H1 (cell line): Measurements from ENCODE around the gene CAPN9. TPM values are rescaled to one million over a fixed set of nuclear protein-coding genes. Genes with fewer than 3 reads are reported as not detected.

Experiments used
- CTCF ChIA-PET: fragments of 300-600 bp; sonication (Branson Sonifier 250); formaldehyde crosslinking; loops from one replicate; lab custom pipeline; 2021; ENCODE audit not compliant: partially characterized antibody; lab: Charles Lee
- POLR2A ChIA-PET: fragments of 300-600 bp; sonication (Branson Sonifier 250); formaldehyde crosslinking; loops from one replicate; lab custom pipeline; 2021; ENCODE audit warnings: inconsistent platforms; ENCODE audit not compliant: partially characterized antibody; lab: Charles Lee
- DNase-seq, 2 experiments: peaks; one replicate each; pipeline versions ENCODE4 v3.0.0 to v3.0.0-alpha.2; 2010 to 2022; ENCODE audit warnings: low spot score in 2 of 2, low read depth in 1 of 2, mixed read lengths in 1 of 2
- FAIRE-seq: peaks from 2 replicates; lab custom pipeline; 2011; peaks lifted over from hg19 to GRCh38; lab: Jason Lieb, UNC
- H2AFZ ChIP-seq: 2 replicates; pipeline ENCODE4 v1.8.1; 2012; ENCODE audit warnings: low read length, inconsistent platforms
- H2AK5ac ChIP-seq: 2 replicates; pipeline ENCODE4 v1.6.1; 2013; ENCODE audit warnings: low read depth, low read length
- H2BK120ac ChIP-seq: replicated peaks from 2 replicates; pipeline ENCODE3; 2013; ENCODE audit warnings: low read depth, low read length, inconsistent platforms
- H2BK12ac ChIP-seq: 2 replicates; pipeline ENCODE4 v1.6.1; 2013; ENCODE audit warnings: low read depth, low read length
- H2BK15ac ChIP-seq: 2 replicates; pipeline ENCODE4 v1.6.1; 2013; ENCODE audit warnings: low read length
- H2BK20ac ChIP-seq: 2 replicates; pipeline ENCODE4 v1.6.1; 2013; ENCODE audit warnings: low read length
- H2BK5ac ChIP-seq: 2 replicates; pipeline ENCODE4 v1.6.1; 2013; ENCODE audit warnings: low read depth, low read length
- H3K14ac ChIP-seq: 2 replicates; pipeline ENCODE4 v1.6.1; 2013; ENCODE audit warnings: inconsistent platforms; ENCODE audit not compliant: insufficient read length
- H3K18ac ChIP-seq: 2 replicates; pipeline ENCODE4 v1.6.1; 2013; ENCODE audit warnings: low read length; ENCODE audit errors: extremely low read depth
- H3K23ac ChIP-seq: 2 replicates; pipeline ENCODE4 v1.6.1; 2013; ENCODE audit warnings: inconsistent platforms; ENCODE audit not compliant: insufficient read length
- H3K23me2 ChIP-seq: 2 replicates; pipeline ENCODE4 v1.6.1; 2013; ENCODE audit warnings: low read depth, low read length
- H3K27ac ChIP-seq: 2 replicates; pipeline ENCODE4 v1.6.1; 2011; ENCODE audit warnings: low read depth, low read length, inconsistent platforms
- H3K27me3 ChIP-seq, 4 experiments: replicated peaks in 1 of 4; 1 replicate in 1 of 4; 2 replicates in 3 of 4; pipeline versions ENCODE4 v1.6.1 to v1.8.1; 2011 to 2013; ENCODE audit warnings: low read length in 3 of 4, mild to moderate bottlenecking in 3 of 4, inconsistent platforms in 2 of 4, mixed read lengths in 2 of 4, moderate library complexity in 1 of 4; ENCODE audit not compliant: control insufficient read depth in 3 of 4, insufficient read depth in 3 of 4; ENCODE audit errors: extremely low read depth in 1 of 4
- H3K36me3 ChIP-seq, 4 experiments: 2 replicates each; pipeline versions ENCODE4 v1.6.1 to v1.8.1; 2011 to 2013; ENCODE audit warnings: mild to moderate bottlenecking in 4 of 4, low read length in 3 of 4, moderate library complexity in 2 of 4, control low read depth in 1 of 4, inconsistent platforms in 1 of 4; ENCODE audit not compliant: insufficient read depth in 4 of 4, control insufficient read depth in 2 of 4
- H3K4ac ChIP-seq: replicated peaks from 2 replicates; pipeline ENCODE3; 2013; ENCODE audit warnings: low read length, low read depth, mixed read lengths, inconsistent platforms; ENCODE audit not compliant: insufficient read length
- H3K4me1 ChIP-seq, 4 experiments: replicated peaks in 1 of 4; 1 replicate in 1 of 4; 2 replicates in 3 of 4; pipeline versions ENCODE4 v1.6.1 to v1.8.1; 2011 to 2013; ENCODE audit warnings: low read length in 3 of 4, inconsistent platforms in 2 of 4, mixed read lengths in 1 of 4; ENCODE audit not compliant: insufficient read depth in 4 of 4, control insufficient read depth in 3 of 4
- H3K4me2 ChIP-seq, 2 experiments: 2 replicates each; pipeline versions ENCODE4 v1.6.1 to v1.8.1; 2011 to 2013; ENCODE audit warnings: low read depth in 2 of 2, low read length in 2 of 2, control low read depth in 1 of 2, inconsistent platforms in 1 of 2, mild to moderate bottlenecking in 1 of 2; ENCODE audit not compliant: insufficient read depth in 1 of 2
- H3K4me3 ChIP-seq, 4 experiments: fragments of 200-600, 300-600 bp in 1 of 4; sonication (generic), shearing (Covaris generic), sonication (Bioruptor Twin) in 1 of 4; 2 replicates each; pipeline versions ENCODE4 v1.5.1 to v1.8.1; 2011 to 2016; ENCODE audit warnings: low read length in 4 of 4, low read depth in 3 of 4, control low read depth in 2 of 4, inconsistent platforms in 2 of 4, mild to moderate bottlenecking in 2 of 4, mixed read lengths in 1 of 4, moderate library complexity in 1 of 4; ENCODE audit not compliant: insufficient read depth in 2 of 4; ENCODE audit errors: extremely low read depth in 1 of 4
- H3K56ac ChIP-seq: replicated peaks from 2 replicates; pipeline ENCODE3; 2013; ENCODE audit warnings: low read depth, mild to moderate bottlenecking, mixed read lengths, low read length, inconsistent platforms; ENCODE audit not compliant: insufficient read length
- H3K79me1 ChIP-seq: 2 replicates; pipeline ENCODE4 v1.6.1; 2013; ENCODE audit warnings: low read depth, low read length, control low read depth
- H3K79me2 ChIP-seq, 2 experiments: 2 replicates each; pipeline versions ENCODE4 v1.6.1 to v1.8.1; 2012 to 2013; ENCODE audit warnings: low read length in 2 of 2, mild to moderate bottlenecking in 2 of 2, inconsistent platforms in 1 of 2; ENCODE audit not compliant: insufficient read depth in 2 of 2, control insufficient read depth in 1 of 2
- H3K9ac ChIP-seq, 4 experiments: replicated peaks in 1 of 4; 1 replicate in 1 of 4; 2 replicates in 3 of 4; pipeline versions ENCODE4 v1.6.1 to v1.8.1; 2011 to 2013; ENCODE audit warnings: low read depth in 3 of 4, low read length in 3 of 4, control low read depth in 2 of 4, mild to moderate bottlenecking in 2 of 4, moderate library complexity in 2 of 4, inconsistent platforms in 1 of 4; ENCODE audit errors: extremely low read depth in 1 of 4
- H3K9me3 ChIP-seq, 2 experiments: 2 replicates each; pipeline versions ENCODE4 v1.6.1 to v1.8.1; 2012 to 2013; ENCODE audit warnings: mild to moderate bottlenecking in 2 of 2, moderate library complexity in 2 of 2, control low read depth in 1 of 2, inconsistent platforms in 1 of 2, low read depth in 1 of 2, low read length in 1 of 2, mixed read lengths in 1 of 2; ENCODE audit not compliant: insufficient read depth in 2 of 2
- H4K20me1 ChIP-seq, 2 experiments: replicated peaks in 1 of 2; 2 replicates each; pipeline versions ENCODE3 to v1.8.1; 2011 to 2013; ENCODE audit warnings: inconsistent platforms in 2 of 2, low read length in 2 of 2, mild to moderate bottlenecking in 1 of 2; ENCODE audit not compliant: insufficient read depth in 2 of 2, control insufficient read depth in 1 of 2
- H4K5ac ChIP-seq: 2 replicates; pipeline ENCODE4 v1.6.1; 2013; ENCODE audit warnings: low read length, low read depth, mixed read lengths, inconsistent platforms; ENCODE audit not compliant: insufficient read length
- H4K8ac ChIP-seq: 2 replicates; pipeline ENCODE4 v1.8.0; 2013; ENCODE audit warnings: mild to moderate bottlenecking, moderate library complexity, low read length, inconsistent platforms; ENCODE audit not compliant: insufficient read depth; ENCODE audit errors: extremely low read depth
- H4K91ac ChIP-seq: replicated peaks from 2 replicates; pipeline ENCODE3; 2013; ENCODE audit warnings: low read length, mixed read lengths, inconsistent platforms; ENCODE audit not compliant: insufficient read length
- EGR1 ChIP-seq: IDR thresholded peaks from 2 replicates; pipeline ENCODE4 v1.6.1; 2011; ENCODE audit warnings: low read depth, low read length, borderline replicate concordance
- GABPA ChIP-seq: IDR thresholded peaks from 2 replicates; pipeline ENCODE4 v1.6.1; 2011; ENCODE audit warnings: mild to moderate bottlenecking, low read length, moderate library complexity, borderline replicate concordance; ENCODE audit not compliant: insufficient read depth
- HDAC2 ChIP-seq, 2 experiments: fragments of 300-600 bp in 1 of 2; sonication (generic) in 1 of 2; IDR thresholded peaks; 2 replicates each; pipeline ENCODE4 v1.6.1; 2011 to 2012; ENCODE audit warnings: low read depth in 2 of 2, low read length in 2 of 2, mild to moderate bottlenecking in 2 of 2, moderate library complexity in 2 of 2, borderline replicate concordance in 1 of 2, inconsistent platforms in 1 of 2
- KDM5A ChIP-seq: fragments of 200-600 bp; IDR thresholded peaks from 2 replicates; pipeline ENCODE4 v1.7.1; 2012; ENCODE audit warnings: mild to moderate bottlenecking, low read length, inconsistent platforms, mixed read lengths
- MAFK ChIP-seq: IDR thresholded peaks from 2 replicates; pipeline ENCODE4 v1.6.1; 2012; ENCODE audit warnings: low read depth, mild to moderate bottlenecking, improper control_type of control experiment, low read length
- NANOG ChIP-seq: IDR thresholded peaks from 2 replicates; pipeline ENCODE4 v1.6.1; 2011; ENCODE audit warnings: low read length, low read depth, mild to moderate bottlenecking, inconsistent platforms; ENCODE audit not compliant: insufficient read depth, poor library complexity, severe bottlenecking
- POLR2A ChIP-seq, 2 experiments: IDR thresholded peaks; 1 replicate in 1 of 2; 2 replicates in 1 of 2; pipeline ENCODE4 v1.6.1; 2011; ENCODE audit warnings: low read depth in 2 of 2, low read length in 2 of 2, mild to moderate bottlenecking in 2 of 2; ENCODE audit errors: control extremely low read depth in 1 of 2
- RBBP5 ChIP-seq: IDR thresholded peaks from 2 replicates; pipeline ENCODE4 v1.7.1; 2012; ENCODE audit warnings: low read depth, mild to moderate bottlenecking, inconsistent platforms, low read length, moderate library complexity, borderline replicate concordance
- SAP30 ChIP-seq: fragments of 300-600 bp; sonication (generic); IDR thresholded peaks from 2 replicates; pipeline ENCODE4 v1.7.1; 2012; ENCODE audit warnings: low read length, moderate library complexity, mild to moderate bottlenecking, inconsistent platforms; ENCODE audit not compliant: insufficient read depth, insufficient replicate concordance
- SIRT6 ChIP-seq: IDR thresholded peaks from one replicate; pipeline ENCODE4 v1.7.1; 2012; ENCODE audit warnings: low read length, inconsistent platforms
- SIX5 ChIP-seq: IDR thresholded peaks from 2 replicates; pipeline ENCODE4 v1.6.1; 2011; ENCODE audit warnings: mild to moderate bottlenecking, low read depth, low read length
- SP2 ChIP-seq: IDR thresholded peaks from 2 replicates; pipeline ENCODE4 v1.6.1; 2012; ENCODE audit warnings: mild to moderate bottlenecking, low read length, inconsistent platforms
- SP4 ChIP-seq: IDR thresholded peaks from 2 replicates; pipeline ENCODE4 v1.6.1; 2012; ENCODE audit warnings: low read length, inconsistent platforms
- SUZ12 ChIP-seq: fragments of 200-600 bp; sonication (generic); IDR thresholded peaks from 2 replicates; pipeline ENCODE4 v1.6.1; 2012; ENCODE audit warnings: mild to moderate bottlenecking, inconsistent platforms, low read length, moderate library complexity, mixed read lengths
- TBP ChIP-seq: IDR thresholded peaks from 2 replicates; pipeline ENCODE4 v1.6.1; 2011; ENCODE audit warnings: low read depth, low read length, improper control_type of control experiment
- WGBS, 2 experiments: shearing (Covaris generic) in 1 of 2; methylation state at CpG; one replicate each; pipeline versions ENCODE4 v1.1.6 to v1.1.7; 2013 to 2015; ENCODE audit warnings: low lambda C conversion rate in 2 of 2, mixed read lengths in 2 of 2, inconsistent platforms in 1 of 2, low coverage in 1 of 2, missing lambda C conversion rate in 1 of 2; ENCODE audit not compliant: insufficient replicate concordance in 2 of 2, insufficient coverage in 1 of 2, insufficient read length in 1 of 2; ENCODE audit errors: extremely low coverage in 1 of 2, missing lambda C conversion rate in 1 of 2; 5-methylcytosine and 5-hydroxymethylcytosine counted together
- polyA plus RNA-seq, 7 experiments: library from polyadenylated mRNA; depleted of rRNA in 3 of 7; stranded (reverse) in 5 of 7; unstranded in 2 of 7; fragments of >200 nt in 5 of 7; fragments of 200-250 nt in 2 of 7; gene quantifications; 1 replicate in 5 of 7; 2 replicates in 1 of 7; 4 replicates in 1 of 7; pipeline versions ENCODE4 v1.2.1 to v1.2.3, GENCODE V29; 2011 to 2013; ENCODE audit warnings: missing spikeins in 2 of 7, mixed read lengths in 2 of 7
- total RNA-seq: library from RNA; stranded (reverse); fragmentation: NEBNext Ultra II Directional; extraction: Animal tissue kit (Norgen Biotek cat#: 25700); gene quantifications from 2 replicates; pipeline ENCODE4 v1.2.1, GENCODE V29; 2021

CAPN9 gene
- total and polyA plus RNA-seq, 2 of the 8 experiments (the other 6 are each of a cell fraction or from before 2014, with no cell fraction given), result 0.22 to 0.76 TPM

GRCh38 chr1:230850547-230850946, 103.4 kb downstream of the CAPN9 start:
- Histone ChIP-seq H2BK5ac (no peak overlapping the region), H3K23ac (no peak overlapping the region), H3K9me3 (0 out of 4 replicates have a peak, but pooled peaks cover 0 to 2% of the 10 kb centered on the region in 2 experiments), H2AFZ (no peak overlapping the region), H3K23me2 (no peaks in the 10 kb centered on the region), H4K91ac (no peak overlapping the region), H3K9ac (peak overlapping the region in 1 of 4 experiments; percentile 21; a peak in 2 of 7 replicates), H2BK15ac (no peak overlapping the region), H2BK12ac (0 out of 2 replicates have a peak overlapping the region, but pooled peaks have one; percentile 39), H3K4me1 (peaks cover 0 to 10% (median 6%) of the 10 kb centered on the region in 4 experiments; a peak in 5 of 7 replicates), H3K14ac (no peak overlapping the region), H2AK5ac (peak overlapping the region; percentile 39), H3K4me2 (no peak overlapping the region), H3K27me3 (no peaks in the 10 kb centered on the region), H4K5ac (no peak overlapping the region), H3K18ac (no peak overlapping the region), H3K79me2 (peaks cover 0 to 4% of the 10 kb centered on the region in 2 experiments; a peak in 2 of 4 replicates), H3K56ac (no peak overlapping the region), H3K36me3 (peaks cover 0 to 18% (median 7%) of the 10 kb centered on the region in 4 experiments; a peak in 5 of 8 replicates), H4K8ac (peak overlapping the region; percentile 69), H3K79me1 (peaks cover 16% of the 10 kb centered on the region), H2BK120ac (no peak overlapping the region), H3K4ac (no peak overlapping the region), H4K20me1 (peaks cover 6 to 10% of the 10 kb centered on the region in 2 experiments), H3K4me3 (no peak overlapping the region), H2BK20ac (no peak overlapping the region), H3K27ac (no peak overlapping the region)
- no peak for DNase-seq
- WGBS, 2 experiments, result 85% methylated on average over 7 of the region's 8 CpGs; no CpG with 5 or more reads in 1 of the 2 experiments
- ChIA-PET CTCF (no interaction called here), POLR2A (no interaction called here)
- no peak for FAIRE-seq
- no peak for TF ChIP-seq SUZ12
- no peak for TF ChIP-seq RBBP5
- TF ChIP-seq EGR1, result no peak
- no peak for TF ChIP-seq MAFK
- no peak for TF ChIP-seq SP2
- no peak for TF ChIP-seq SIRT6
- no peak for TF ChIP-seq TBP
- TF ChIP-seq NANOG, result no peak
- TF ChIP-seq SP4, result no peak
- TF ChIP-seq SAP30, result no peak
- TF ChIP-seq GABPA, result no peak
- no peak for TF ChIP-seq POLR2A (IDR thresholded peaks at IDR 0.05; ENCODE audit: control extremely low read depth in 1 of 2, low read depth in 2 of 2, low read length in 2 of 2)
- TF ChIP-seq KDM5A, result no peak
- TF ChIP-seq HDAC2 (IDR thresholded peaks at IDR 0.05; ENCODE audit: borderline replicate concordance in 1 of 2, low read depth in 2 of 2, low read length in 2 of 2), result no peak
- no peak for TF ChIP-seq SIX5
